ENCODE results near the gene PPP1R2.
"Not testable (repeated sequence)": the region's sequence is repeated elsewhere in the genome, so short reads cannot be mapped to it uniquely, and the experiment has no call there.

- not testable (repeated sequence) for TF ChIP-seq CTCF (IDR thresholded peaks at IDR 0.05; ENCODE audit: borderline replicate concordance, extremely low read depth, low read length, poor library complexity, severe bottlenecking); EZH2 (IDR thresholded peaks at IDR 0.05; ENCODE audit: borderline replicate concordance, low read depth, low read length, severe bottlenecking)
Observed at GRCh38 chr3:195590381-195590780, 47.3 kb upstream of the PPP1R2 start.

Data from DND-41 (cell line).